CD4-positive, alpha-beta T cell treated with Interferon alpha-2 for 1 hour (primary cell): ENCODE data around the gene SPHK2.

Source experiments
- DNase-seq, 2 donors: peaks; one replicate each; pipeline ENCODE4 v3.0.0-alpha.2; 2020 to 2022

SPHK2 gene

DNA sequence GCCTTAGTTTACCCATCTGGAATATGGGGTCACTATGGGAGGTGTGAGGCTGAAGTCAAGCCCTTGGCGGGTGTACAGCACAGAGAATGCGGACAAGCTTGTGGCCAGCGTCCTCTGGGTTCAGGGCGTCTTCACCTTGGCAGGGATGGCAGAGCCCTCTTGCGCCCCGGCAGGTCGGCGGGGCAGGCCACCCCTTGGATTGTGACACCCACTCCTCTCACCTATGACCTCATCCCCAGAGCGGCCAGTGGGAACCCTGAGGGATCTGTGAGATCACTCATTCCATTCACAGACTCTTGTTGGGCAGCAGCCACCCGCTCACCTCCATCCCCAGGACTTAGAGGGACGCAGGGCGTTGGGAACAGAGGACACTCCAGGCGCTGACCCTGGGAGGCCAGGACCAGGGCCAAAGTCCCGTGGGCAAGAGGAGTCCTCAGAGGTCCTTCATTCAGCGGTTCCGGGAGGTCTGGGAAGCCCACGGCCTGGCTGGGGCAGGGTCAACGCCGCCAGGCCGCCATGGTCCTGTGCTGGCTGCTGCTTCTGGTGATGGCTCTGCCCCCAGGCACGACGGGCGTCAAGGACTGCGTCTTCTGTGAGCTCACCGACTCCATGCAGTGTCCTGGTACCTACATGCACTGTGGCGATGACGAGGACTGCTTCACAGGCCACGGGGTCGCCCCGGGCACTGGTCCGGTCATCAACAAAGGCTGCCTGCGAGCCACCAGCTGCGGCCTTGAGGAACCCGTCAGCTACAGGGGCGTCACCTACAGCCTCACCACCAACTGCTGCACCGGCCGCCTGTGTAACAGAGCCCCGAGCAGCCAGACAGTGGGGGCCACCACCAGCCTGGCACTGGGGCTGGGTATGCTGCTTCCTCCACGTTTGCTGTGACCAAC is 12.6 kb upstream of the SPHK2 start, which contains the start of gene SPACA4:
Gene SPACA4 (plus strand): TSS at position 280 of the 896 bp plus-strand sequence. CDS start 237 bp downstream, at position 517.
- no peak for DNase-seq

GRCh38 chr19:48607359-48607755 is 11.9 kb upstream of the SPHK2 start:
- no peak for DNase-seq

GRCh38 chr19:48608798-48609263 is 10.5 kb upstream of the SPHK2 start:
- DNase-seq: peak; percentile 68 to 76

DNA sequence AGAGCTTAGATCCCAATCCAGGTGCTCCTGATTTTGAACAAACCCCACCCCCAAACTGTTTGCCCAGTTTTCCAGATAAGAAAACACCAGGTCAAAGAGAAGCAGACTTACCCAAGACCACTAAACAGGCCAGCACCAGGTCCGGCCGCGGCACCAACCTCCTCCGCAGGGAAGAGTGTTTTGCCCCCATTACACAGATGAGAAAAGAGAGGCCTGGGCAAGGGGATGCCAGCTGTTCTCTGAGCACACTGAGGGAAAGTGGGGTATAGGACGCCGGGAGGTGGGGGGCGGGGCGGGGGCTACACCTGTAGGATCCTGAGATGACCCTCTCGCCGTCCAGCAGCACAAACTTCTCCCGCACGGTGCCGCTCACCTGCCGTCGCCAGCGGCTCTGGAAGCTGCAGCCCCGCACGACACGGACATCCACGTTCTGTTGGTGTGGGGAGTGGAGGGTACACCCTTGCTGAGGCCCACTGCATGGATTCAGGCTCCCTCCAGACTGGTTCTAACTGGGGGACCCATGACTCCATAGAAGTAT is 9.7 kb upstream of the SPHK2 start:
- no peak for DNase-seq

DNA sequence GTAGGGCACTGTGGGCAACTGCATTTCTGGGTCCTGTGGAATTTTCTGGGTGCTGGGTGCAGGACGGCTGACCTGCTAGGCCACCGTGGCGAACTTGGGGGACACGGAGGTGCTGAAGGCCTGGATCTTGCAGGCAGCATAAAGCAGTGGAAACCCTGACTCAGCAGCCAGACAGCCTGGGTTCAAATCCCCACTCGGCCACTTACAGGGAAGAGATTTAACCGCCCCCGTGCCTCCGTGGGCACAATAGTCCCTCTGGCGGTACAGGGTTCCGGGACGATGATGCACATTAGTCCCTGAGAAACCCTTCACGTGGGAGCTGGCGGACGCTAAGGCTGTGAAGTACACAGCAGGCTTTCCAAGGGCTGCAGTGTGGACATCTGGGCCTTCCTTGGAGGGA is 7.4 kb upstream of the SPHK2 start:
- DNase-seq: no peak

- DNase-seq: no peak
These were observed 6.1 kb upstream of the SPHK2 start for GRCh38 chr19:48613024-48613851.

- DNase-seq: no peak
These were observed 5.4 kb upstream of the SPHK2 start for GRCh38 chr19:48613852-48614435.

DNA sequence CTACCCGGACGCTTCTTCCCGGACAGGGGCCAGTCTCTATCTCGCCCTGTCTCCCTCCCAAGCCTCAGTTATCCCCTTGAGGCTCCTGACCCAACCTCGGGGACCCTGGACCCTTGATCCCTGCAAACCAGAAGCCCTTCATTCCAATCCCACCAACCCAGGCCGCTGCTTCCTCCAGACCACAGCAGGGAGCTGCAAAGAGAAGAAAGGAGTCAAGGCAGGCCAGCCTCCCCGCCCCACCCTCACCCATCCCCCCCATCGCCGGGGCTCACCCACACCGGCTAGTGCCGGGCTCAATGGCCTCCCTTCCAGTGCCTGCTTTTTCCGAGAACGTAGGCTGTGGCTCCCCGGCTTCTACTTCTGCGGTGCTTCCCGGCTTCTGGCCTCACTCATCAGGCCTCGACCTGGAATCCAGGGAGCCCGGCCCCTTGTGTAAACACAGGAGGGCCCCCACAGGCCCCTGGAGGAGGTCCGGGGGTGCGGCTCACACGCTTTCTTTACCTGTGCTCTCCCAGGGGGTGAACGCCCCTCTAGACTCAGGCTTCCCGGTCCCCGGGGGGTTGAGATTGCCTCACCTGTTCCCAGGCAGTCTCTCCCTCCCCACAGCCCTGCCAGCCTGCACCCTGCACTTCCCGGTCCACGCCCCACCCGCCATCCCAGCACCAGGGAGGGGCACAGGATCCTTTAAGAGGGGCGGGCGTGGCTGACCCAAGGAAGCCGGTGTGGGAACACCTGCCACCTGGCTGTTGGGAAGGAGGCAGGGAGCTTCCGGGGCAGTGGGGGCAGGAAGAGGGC is 4.7 kb upstream of the SPHK2 start, which contains the start of gene FAM83E:
Gene FAM83E (minus strand): TSS at position 641 of the 795 bp plus-strand sequence. CDS start 1,704 bp downstream, outside the sequence.
- no peak for DNase-seq

DNA sequence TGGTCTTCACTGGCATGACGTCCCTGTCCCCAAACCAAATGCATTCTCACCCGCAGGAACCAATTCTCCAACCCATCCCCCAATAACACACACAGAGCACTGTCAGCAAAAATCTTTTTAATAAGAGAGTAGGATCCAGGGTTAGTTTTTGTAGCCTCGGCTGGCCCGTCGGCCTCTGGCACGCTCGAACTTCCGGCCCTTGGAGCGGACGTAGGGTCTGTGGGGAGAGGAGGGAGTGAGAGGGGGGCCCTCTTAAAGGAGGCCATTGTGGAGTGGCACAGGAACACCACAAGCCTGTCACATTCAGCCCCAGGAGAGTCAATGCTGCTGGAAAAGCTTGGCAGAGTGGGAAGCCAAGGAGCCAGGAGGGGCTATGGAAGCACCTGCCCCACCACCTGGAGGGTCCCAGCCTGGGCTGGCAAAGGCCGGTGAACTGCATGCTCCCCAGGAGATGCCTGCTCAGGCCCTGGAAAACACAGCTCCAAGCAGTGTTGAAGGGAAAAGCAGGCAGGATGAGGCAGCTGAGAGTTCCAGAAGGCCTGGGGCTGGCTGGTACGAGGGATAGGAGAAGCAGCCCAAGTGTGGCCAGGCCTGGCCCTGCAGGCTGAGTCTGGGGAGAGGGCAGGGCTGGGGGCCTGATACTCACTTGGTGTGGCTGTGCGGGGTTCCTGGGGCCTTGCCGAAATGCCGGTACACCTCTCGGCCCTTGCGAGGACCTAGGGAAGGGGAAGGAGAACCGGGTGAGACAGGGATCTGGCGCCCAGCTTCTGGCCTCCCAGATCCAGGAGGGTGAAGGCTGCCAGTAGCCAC is 3.9 kb upstream of the SPHK2 start:
- DNase-seq: no peak

- peak in 1 of 2 donors; percentile 31 for DNase-seq
These were observed 3.3 kb upstream of the SPHK2 start for GRCh38 chr19:48616041-48616436.

DNA sequence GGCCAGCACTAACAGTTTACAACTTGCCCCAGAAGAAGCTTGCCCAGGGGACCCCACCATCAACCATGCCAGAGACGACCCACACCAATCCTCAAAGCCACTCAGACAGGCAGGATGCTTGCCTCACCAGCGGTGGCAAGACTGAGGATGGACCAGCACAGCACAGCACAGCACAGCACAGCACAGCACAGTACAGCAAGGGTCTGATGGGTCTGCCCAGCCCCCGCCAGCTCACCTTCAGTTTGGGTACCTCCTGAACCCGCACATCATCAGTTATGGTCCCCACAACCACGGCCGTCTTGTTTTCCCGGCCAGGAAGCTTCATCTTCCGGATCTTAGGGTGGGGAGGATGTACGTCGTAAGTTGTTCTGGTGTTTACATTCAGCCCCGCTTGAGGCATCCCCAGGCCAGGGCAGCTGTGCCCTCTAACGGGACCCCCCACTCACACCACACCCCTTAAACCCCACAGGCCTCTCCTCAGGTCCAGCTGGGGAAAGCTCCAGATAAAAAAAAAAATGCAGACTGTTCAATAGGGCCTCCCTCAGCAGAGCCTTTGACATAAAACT is 2.7 kb upstream of the SPHK2 start:
- peak in 1 of 2 donors; percentile 35 for DNase-seq

DNA sequence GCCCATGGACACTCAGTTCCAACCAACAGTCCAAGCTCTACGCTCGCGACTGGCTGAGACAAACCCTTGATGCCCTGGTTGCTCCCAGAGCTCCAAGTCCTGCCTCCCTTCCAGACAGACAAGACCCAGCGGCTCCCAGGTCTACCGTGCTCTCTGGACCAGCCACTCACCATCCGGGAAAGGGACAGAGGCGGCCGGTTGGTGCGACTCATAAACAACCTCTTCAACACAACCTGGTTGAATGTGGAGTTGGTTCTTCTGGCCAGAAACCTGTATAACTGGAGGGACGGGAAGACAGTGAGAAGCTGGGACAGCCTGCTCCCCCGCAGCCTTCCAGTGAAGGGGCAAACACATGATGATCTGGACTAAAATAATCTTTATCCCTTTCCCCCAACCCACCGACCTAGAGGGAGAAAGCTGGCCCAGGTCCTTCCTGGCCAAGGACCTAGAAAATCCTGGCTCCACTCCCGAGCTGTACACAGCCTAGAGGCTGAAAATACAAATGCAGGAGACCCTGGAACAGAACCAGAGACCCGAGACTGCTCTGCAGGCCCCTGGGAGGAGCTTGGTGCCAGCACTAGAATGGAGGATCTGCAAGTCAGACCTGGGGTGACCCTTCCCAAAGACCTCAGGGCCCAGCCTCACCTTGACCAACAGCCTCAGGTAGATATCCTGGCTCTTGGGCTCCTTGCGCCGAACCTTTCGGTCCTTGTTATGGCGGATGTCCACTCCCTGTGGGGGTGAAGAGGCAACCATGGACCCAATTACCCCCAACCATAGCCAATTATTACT is 2.0 kb upstream of the SPHK2 start:
- no peak for DNase-seq

DNA sequence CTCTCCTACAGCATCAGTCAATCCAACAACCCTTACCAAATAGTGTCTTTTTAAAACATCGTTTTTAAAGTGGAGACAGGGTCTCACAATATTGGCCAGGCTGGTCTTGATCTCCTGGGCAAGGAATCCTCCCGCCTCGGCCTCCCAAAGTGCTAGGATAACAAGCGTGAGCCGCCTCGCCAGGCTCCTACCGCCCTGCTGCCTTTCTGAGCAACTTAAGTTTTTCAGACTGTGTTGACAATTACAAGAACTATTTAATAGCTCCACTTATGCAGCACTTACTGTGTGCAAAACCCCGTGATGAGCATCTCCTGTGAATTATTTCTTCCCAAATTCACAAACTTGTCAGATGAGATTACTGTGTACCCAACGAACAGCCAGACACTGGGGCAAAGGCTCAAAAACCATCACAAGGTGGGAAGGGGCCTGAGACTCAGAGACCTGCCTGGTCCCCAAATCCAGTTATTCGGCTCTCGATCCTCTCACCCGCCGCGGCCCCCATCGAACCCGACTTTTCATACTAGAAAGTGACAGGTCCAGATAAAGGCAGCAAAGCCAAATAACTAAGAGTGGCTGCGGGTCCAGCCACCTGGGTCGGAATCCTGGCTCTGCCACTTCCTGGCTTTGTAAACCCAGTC is 909 bp upstream of the SPHK2 start:
- DNase-seq: no peak

DNA sequence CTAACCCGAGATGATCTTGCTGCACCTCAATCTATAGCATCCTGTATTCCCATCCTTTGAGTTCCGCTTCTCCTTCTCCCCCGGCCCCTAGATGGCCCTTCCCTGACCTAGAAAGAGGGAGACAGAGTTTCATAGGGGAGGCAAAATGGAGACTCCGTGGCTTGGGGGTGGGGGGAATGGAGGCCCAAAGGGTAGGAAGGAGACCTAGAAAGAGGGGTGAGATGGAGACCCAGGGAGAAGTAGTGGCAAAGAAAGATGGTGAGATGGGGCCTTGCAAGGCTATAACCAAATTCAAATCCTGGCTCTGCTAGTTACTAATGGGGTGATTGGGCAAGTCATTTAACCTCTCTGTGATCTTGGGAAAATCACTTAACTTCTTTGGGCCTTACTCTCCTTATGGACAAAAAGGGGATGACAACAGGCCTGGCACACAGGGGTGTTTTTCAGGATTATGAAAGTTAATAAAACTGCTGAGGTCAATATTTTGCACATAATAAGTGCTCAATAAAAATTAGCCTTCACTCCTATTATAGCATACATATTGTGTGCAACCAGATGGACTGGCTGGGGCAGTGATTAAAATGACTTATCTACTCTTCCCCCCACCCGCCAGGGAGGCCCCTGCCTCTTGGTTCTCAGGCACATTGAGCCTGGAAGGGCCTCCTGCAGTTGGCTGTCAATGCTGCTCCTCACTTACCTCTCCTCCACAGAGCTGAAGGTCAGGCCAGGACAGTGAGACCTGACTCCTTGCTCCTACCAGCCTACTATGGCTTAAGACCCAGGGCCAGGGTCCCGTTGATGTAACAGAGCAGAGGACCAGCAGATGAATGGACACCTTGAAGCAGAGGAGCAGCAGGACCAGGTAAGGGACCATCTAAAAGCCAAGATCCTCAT is 633 bp downstream of the SPHK2 start:
- no peak for DNase-seq

GRCh38 chr19:48623556-48624066 is 4.3 kb downstream of the SPHK2 start:
- DNase-seq: no peak

GRCh38 chr19:48624067-48624594 is 4.8 kb downstream of the SPHK2 start:
- DNase-seq: peak; percentile 97 to 98
